ENCODE measurements around the gene DCLK1.
"Not testable (repeated sequence)": the region's sequence is repeated elsewhere in the genome, so short reads cannot be mapped to it uniquely, and the experiment has no call there.

The DCLK1 gene

DNA sequence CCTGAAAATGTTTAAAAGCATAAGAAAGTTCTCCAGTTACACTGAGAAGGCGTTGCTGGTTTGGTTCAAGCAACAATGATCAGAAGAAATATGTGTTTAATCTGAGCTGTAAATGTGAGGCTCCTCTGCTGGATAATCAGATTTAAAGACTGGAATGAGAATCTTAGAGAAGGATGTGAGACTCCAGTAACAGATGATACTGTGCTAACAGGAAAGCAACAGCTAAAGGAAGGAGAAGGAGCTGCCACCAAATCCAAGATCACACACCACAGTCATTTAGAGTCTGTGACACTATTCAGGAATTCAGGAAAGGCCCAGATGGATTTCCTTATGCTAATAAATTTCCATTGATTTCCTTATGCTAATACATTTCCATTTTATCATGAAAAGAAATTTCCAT lies 16.9 kb downstream of the DCLK1 start:
- H3K4me3 Mint-ChIP-seq = no peak overlapping the region
- no peak overlapping the region for H3K27ac Mint-ChIP-seq
- peaks cover 4% of the 10 kb centered on the region for H3K9me3 Mint-ChIP-seq

DNA sequence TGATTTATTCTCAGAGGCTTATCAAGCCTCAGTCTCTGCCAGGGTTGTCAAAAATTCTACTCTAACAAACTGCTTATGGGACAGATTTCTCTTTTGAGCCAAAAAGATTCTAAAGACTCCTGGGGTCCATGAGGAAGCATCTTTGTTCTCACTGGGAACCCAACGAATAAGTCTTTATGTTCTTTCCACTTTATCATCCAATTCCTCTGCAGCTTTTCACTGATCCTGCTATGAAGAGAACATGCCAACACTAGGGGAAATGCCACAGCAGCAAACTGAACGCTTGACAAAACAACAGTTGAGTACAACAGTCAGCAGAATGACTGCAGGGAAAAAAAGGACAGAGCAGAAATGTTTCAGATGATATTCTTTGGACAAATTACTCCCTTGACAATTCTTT lies 22.2 kb downstream of the DCLK1 start:
- no peaks in the 10 kb centered on the region for H3K4me1 Mint-ChIP-seq (ENCODE audit: low read depth)
- H3K36me3 Mint-ChIP-seq (ENCODE audit: low read depth) = no peaks in the 10 kb centered on the region
- H3K27me3 Mint-ChIP-seq = no peaks in the 10 kb centered on the region
- H3K27ac Mint-ChIP-seq = no peak overlapping the region
- H3K9me3 Mint-ChIP-seq = peaks cover 9% of the 10 kb centered on the region
- H3K4me3 Mint-ChIP-seq = no peak overlapping the region

More for the DNA sequence above, 16.9 kb downstream of the DCLK1 start:
- Mint-ChIP-seq H3K4me1 (ENCODE audit: low read depth) (no peaks in the 10 kb centered on the region), H3K36me3 (ENCODE audit: low read depth) (no peaks in the 10 kb centered on the region), H3K27me3 (no peaks in the 10 kb centered on the region)

DNA sequence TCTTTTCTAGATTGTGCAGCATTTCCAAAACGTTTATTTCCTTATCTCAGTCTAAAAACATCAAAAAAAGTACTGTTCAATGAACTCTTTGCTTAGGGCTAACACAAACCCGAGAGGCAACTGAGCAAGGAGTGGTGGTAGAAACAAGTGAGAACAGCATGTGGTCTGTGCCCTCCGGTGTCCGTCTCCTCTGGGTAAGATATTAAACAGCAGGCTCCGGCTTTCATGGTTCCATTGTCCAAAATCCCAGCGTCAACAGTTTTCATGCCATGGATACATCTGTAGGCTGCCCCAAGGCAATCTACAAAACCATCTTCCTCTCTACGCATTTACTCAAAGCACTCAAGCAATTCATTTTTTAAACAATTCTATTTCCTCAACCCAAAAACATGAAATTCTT lies 22.8 kb downstream of the DCLK1 start:
- Mint-ChIP-seq H3K27ac (no peak overlapping the region), H3K36me3 (ENCODE audit: low read depth) (no peaks in the 10 kb centered on the region), H3K9me3 (peaks cover 9% of the 10 kb centered on the region), H3K27me3 (no peaks in the 10 kb centered on the region), H3K4me1 (ENCODE audit: low read depth) (no peaks in the 10 kb centered on the region), H3K4me3 (no peak overlapping the region)

DNA sequence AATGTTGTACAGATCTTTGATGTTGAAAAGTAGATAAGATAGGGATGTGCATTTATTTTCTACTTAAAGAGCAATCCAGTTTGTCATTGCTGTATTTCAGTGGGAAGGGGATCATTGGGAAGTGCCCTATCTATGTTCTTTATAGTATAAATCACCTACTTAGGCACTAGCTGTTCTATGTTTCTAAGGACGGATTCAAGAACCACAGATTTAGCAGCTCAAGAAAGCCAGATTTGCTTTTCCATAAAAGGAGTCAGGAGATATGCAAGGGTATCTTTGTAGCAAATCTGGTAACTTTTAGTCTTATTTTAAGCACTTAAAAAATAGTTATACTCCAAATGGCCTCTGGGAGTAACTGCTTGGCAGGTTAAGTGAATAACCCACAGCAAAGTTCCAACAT lies 23.7 kb downstream of the DCLK1 start:
- Mint-ChIP-seq H3K27me3 (no peaks in the 10 kb centered on the region), H3K36me3 (ENCODE audit: low read depth) (no peaks in the 10 kb centered on the region), H3K9me3 (peaks cover 9% of the 10 kb centered on the region), H3K4me1 (ENCODE audit: low read depth) (no peaks in the 10 kb centered on the region), H3K27ac (no peak overlapping the region), H3K4me3 (no peak overlapping the region)

DNA sequence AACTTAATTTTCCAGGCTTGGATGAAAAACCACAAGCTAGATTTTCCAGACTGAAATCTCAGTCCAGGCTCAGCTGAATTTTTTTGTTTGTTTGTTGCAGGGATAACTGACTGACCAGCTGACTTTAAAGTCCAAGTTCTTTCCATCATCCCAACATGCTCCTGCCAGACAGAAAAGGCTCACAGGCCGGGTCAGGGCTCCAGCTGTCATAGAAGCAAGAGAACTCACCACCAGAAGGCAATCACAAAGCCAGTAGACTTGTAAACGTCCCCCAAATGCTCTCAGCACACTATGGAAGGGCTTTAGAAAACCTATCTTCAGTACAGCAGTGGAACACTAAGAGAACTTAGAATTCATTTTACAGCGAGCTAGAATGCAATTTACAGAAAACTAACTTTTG lies 25.5 kb downstream of the DCLK1 start:
- Mint-ChIP-seq H3K36me3 (ENCODE audit: low read depth) (no peaks in the 10 kb centered on the region), H3K4me3 (no peak overlapping the region), H3K27ac (no peak overlapping the region), H3K9me3 (peaks cover 5% of the 10 kb centered on the region), H3K4me1 (ENCODE audit: low read depth) (no peaks in the 10 kb centered on the region), H3K27me3 (no peaks in the 10 kb centered on the region)

DNA sequence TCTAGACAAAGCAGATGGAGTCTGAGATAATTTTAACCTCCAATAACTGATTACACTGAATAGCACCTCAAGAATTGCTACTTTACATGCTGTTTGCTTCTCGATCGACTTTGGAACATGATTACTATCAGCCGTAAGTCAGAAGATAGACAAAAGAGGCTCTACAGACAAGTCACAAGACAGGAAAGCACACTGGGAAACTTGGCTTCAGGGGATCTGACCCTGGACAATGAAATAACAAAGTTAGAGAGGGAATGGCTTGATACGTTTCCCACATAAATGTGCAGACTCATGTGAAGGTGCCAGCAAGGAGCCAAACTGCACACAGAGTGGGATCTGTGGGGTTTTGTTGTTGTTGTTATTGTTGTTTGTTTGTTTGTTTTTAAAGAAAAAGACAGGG lies 28.5 kb downstream of the DCLK1 start:
- peaks cover 4% of the 10 kb centered on the region for H3K9me3 Mint-ChIP-seq
- no peak overlapping the region for H3K4me3 Mint-ChIP-seq
- H3K27ac Mint-ChIP-seq = no peak overlapping the region
- no peaks in the 10 kb centered on the region for H3K36me3 Mint-ChIP-seq (ENCODE audit: low read depth)
- H3K27me3 Mint-ChIP-seq = no peaks in the 10 kb centered on the region
- no peaks in the 10 kb centered on the region for H3K4me1 Mint-ChIP-seq (ENCODE audit: low read depth)

DNA sequence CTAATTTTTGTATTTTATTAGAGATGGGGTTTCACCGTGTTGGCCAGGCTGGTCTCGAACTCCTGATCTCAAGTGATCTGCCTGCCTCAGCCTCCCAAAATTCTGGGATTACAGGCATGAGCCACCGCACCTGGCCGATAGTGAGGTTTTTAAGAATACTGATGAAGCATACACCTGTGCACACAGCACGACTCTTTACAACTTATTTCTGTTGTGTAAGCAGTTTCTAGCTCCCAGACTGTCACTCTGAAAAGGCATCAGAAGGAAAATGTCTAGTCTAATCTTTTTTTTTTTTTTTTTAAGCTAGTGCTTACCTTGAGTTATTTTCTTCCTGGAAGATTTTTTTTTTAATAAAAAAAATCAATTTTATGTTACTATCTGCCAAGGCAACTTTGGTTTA lies 29.3 kb downstream of the DCLK1 start:
- H3K4me3 Mint-ChIP-seq; H3K36me3 Mint-ChIP-seq (ENCODE audit: low read depth); H3K4me1 Mint-ChIP-seq (ENCODE audit: low read depth); H3K9me3 Mint-ChIP-seq; H3K27ac Mint-ChIP-seq; H3K27me3 Mint-ChIP-seq: not testable (repeated sequence)

DNA sequence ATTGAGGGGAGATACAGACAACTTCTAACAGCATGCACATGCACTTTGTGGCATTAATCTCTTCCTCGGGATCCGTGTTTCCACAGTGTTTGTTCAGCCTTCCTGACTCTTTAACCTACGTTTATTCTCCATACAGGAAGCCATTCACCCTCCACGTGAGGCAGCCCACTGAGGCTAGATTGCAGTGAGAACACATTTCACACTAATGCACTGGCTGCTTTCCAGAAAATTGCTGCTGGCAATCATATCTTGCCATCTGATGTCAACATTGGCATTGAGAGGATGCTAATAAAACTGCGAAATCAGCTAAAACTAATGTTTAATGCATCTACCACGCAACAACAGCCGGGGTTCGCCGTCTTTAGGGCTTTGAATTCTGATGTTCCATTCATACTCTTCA lies 30.0 kb downstream of the DCLK1 start:
- Mint-ChIP-seq H3K4me3 (no peak overlapping the region), H3K27ac (no peak overlapping the region), H3K36me3 (ENCODE audit: low read depth) (no peaks in the 10 kb centered on the region), H3K4me1 (ENCODE audit: low read depth) (no peaks in the 10 kb centered on the region), H3K27me3 (no peaks in the 10 kb centered on the region), H3K9me3 (peaks cover 4% of the 10 kb centered on the region)

DNA sequence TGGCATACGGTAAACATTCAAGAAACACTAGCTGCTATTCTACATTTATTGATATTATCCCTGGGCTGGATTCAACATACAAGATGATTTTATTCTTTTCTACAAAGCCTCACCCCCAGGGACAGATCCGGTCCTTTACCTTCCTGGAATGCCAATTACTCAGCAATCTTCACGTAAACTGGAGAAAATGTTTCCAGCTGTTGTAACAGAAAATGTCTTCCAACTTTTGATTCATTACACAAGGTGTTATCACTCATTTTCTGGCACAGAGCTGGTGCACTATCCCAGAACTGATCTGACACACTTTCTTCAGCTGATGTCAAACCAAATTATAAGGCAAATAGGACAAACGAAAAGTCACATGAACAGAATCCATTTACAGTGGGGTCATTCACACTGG lies 33.1 kb downstream of the DCLK1 start:
- Mint-ChIP-seq H3K4me3 (no peak overlapping the region), H3K27me3 (no peaks in the 10 kb centered on the region), H3K27ac (no peak overlapping the region), H3K9me3 (peaks cover 4% of the 10 kb centered on the region), H3K36me3 (ENCODE audit: low read depth) (no peaks in the 10 kb centered on the region), H3K4me1 (ENCODE audit: low read depth) (no peaks in the 10 kb centered on the region)

DNA sequence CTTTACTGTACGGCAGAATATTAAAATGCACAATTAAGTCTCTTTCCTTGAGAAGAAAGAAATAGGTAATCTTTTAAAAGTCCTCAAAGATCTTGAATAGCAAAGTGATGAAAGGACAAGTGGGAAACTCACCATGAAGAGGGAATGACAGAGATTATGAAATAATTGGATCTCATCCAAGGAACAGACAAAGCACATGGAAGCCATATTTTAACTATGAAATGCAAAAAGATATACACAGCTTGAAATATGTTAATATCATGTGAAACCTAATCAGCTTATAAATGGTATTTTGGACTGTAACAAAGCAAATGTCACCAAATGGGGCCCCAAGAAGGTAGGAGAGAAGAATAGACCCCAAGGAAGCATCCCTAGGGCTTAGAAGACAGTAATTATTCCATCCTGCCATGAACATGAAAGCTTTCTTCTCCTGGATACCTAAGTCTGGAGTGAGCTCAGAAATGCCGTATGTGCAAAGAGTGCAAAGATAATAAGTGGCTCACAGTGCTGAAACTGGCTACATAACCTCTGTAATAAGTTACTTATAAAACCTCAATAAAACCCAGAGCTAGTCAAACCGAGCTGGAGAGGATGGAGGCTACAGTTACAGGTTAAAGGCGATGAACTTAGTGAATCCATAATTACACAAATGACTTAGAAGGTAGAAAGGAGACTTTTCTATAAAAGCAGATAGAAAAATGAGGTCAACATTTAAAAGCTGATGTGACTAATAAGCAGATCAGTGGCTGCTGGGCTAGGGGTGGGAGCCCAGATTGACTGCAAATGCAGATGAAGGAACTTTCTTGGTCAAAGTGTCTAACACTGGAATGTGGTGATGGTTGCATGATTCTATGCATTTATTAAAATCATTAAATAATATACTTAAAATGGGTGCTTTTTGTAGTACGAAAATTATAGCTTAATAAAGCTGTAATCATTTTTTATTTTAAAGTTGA lies 34.4 kb downstream of the DCLK1 start:
- no peak overlapping the region for H3K27ac Mint-ChIP-seq
- no peaks in the 10 kb centered on the region for H3K36me3 Mint-ChIP-seq (ENCODE audit: low read depth)
- peaks cover 3% of the 10 kb centered on the region for H3K27me3 Mint-ChIP-seq
- no peaks in the 10 kb centered on the region for H3K4me1 Mint-ChIP-seq (ENCODE audit: low read depth)
- no peak overlapping the region for H3K4me3 Mint-ChIP-seq
- peaks cover 10% of the 10 kb centered on the region for H3K9me3 Mint-ChIP-seq

DNA sequence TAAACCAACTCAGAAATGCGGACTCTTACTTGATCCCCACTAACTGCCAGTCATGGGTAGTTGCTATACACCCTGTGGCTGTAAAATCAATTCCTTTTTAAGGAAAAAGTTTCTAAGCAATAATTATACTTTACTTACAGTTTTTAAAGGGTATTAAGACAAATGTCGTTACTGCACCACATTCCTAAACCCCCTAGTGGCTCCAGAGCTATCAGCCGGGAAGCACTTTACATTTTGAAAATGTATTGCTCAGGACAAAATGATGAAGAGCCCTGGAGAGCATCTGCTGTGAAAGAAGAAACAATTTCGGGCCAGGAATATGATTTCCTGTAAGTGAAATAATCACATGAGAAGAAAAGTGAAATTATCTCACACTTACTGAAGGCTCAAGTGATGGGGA lies 36.7 kb downstream of the DCLK1 start:
- no peak overlapping the region for H3K27ac Mint-ChIP-seq
- no peaks in the 10 kb centered on the region for H3K36me3 Mint-ChIP-seq (ENCODE audit: low read depth)
- H3K4me1 Mint-ChIP-seq (ENCODE audit: low read depth) = no peaks in the 10 kb centered on the region
- no peak overlapping the region for H3K4me3 Mint-ChIP-seq
- peaks cover 3% of the 10 kb centered on the region for H3K27me3 Mint-ChIP-seq
- H3K9me3 Mint-ChIP-seq = peaks cover 11% of the 10 kb centered on the region

DNA sequence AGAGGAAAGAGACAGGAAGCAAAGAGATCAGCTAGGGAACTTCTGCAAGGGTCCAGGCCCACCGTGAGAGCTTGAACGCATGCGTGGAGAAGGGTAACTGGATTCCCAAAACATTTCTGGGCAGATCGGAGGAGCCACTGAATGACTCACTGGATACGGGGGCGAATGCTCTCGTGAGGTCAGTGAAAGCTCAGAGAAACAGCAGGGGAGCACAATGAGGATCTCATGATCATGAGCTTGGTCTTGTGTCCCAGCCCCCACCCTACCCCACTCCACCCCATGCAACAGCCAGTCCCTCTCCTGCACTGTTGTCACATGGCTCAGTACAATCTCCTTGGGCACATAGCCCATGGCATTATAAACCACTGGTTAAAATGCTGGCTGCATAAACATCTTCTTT lies 40.6 kb downstream of the DCLK1 start:
- Mint-ChIP-seq H3K9me3 (peaks cover 14% of the 10 kb centered on the region), H3K36me3 (ENCODE audit: low read depth) (no peaks in the 10 kb centered on the region), H3K27me3 (peaks cover 3% of the 10 kb centered on the region), H3K4me3 (no peak overlapping the region), H3K4me1 (ENCODE audit: low read depth) (no peaks in the 10 kb centered on the region), H3K27ac (no peak overlapping the region)

DNA sequence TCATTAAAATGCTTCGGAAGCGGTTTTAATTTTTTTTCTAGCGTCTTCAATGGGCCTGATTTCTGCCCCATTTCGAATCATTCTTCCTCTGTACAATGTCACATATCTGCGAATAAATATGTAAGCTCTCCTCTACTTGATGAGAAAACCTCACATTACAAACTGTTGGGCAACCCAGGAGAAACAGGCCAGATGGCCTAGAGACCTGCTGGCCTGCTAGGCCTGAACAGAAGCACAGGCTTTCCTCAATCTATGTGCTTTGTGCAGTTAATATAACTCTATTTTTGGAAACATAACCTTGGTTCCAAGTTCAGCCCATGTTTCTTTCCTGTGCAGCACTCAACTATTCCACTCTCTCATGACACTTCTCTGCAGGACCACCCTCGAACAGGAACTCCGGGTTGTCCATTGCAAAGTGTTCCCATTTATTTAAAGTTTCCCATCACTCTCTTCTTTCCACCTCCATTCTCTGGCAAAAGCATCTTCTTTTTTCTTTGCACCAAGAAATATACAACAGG lies 42.0 kb downstream of the DCLK1 start:
- no peak overlapping the region for H3K27ac Mint-ChIP-seq
- no peaks in the 10 kb centered on the region for H3K36me3 Mint-ChIP-seq (ENCODE audit: low read depth)
- H3K27me3 Mint-ChIP-seq = peaks cover 3% of the 10 kb centered on the region
- no peaks in the 10 kb centered on the region for H3K4me1 Mint-ChIP-seq (ENCODE audit: low read depth)
- no peak overlapping the region for H3K4me3 Mint-ChIP-seq
- peaks cover 14% of the 10 kb centered on the region for H3K9me3 Mint-ChIP-seq

DNA sequence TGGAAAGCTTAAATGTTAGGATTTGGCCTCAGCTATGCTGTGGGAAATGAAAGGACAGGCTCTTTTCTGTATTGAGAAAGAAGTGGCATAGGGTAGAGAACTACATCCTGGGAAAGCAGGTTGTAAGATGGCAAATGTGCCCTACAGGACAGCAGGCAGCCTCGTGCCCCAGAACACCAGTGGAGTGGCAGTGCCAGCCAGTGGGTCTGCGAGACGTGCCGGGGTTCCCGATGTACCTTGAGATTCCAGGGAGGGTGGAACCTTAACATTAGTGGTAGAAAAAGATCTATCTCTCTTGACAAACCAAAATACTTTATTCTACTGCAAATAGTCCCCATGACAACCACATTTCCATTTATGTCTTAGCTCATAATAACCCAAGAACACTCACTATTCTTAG lies 42.7 kb downstream of the DCLK1 start:
- Mint-ChIP-seq H3K36me3 (ENCODE audit: low read depth) (no peaks in the 10 kb centered on the region), H3K9me3 (peaks cover 14% of the 10 kb centered on the region), H3K27ac (no peak overlapping the region), H3K27me3 (peaks cover 3% of the 10 kb centered on the region), H3K4me3 (no peak overlapping the region), H3K4me1 (ENCODE audit: low read depth) (no peaks in the 10 kb centered on the region)

DNA sequence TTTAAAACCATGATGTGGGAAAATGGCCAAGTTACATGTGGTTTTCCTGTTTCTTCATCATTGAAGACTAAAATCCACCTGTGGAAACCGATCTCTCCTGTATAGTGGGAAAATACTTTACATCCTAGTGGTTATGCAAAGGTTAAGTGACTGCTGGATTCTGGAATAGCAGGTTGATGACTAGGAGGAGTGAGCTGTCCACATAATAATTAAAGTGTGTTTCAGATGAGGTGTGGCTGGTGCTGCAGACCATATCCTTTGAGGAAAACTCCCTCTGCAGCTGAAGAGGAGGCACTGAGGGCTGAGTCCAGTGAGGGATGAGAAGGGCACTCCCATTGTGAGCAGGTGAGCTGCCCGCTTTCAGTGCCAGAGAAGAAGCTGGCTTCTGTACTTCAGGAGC lies 43.2 kb downstream of the DCLK1 start:
- H3K9me3 Mint-ChIP-seq = peaks cover 13% of the 10 kb centered on the region

DNA sequence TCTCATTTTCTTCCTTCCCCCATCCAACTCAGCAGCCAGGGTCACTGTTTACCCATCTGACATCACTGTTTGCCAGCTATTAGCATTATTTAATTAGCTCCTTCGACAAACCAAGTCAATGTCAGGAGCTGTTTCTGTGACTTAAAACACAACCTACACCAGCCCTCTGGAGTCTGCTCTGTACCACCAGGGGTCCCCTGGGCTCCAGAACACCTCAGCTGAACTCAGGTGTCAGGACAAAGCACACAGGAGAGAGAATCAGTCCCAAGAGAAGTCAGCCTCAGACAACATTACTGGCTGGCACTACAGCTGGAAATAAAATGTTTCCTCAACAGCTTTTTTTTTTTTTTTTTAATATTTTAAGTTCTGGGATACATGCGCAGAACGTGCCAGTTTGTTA lies 45.1 kb downstream of the DCLK1 start:
- Mint-ChIP-seq H3K36me3 (ENCODE audit: low read depth) (no peaks in the 10 kb centered on the region), H3K9me3 (peaks cover 8% of the 10 kb centered on the region), H3K4me1 (ENCODE audit: low read depth) (no peaks in the 10 kb centered on the region), H3K27me3 (no peaks in the 10 kb centered on the region), H3K4me3 (no peak overlapping the region), H3K27ac (no peak overlapping the region)

More for the DNA sequence above, 43.2 kb downstream of the DCLK1 start:
- Mint-ChIP-seq H3K4me3 (no peak overlapping the region), H3K27me3 (peaks cover 3% of the 10 kb centered on the region), H3K36me3 (ENCODE audit: low read depth) (no peaks in the 10 kb centered on the region), H3K27ac (no peak overlapping the region), H3K4me1 (ENCODE audit: low read depth) (no peaks in the 10 kb centered on the region)

All from stimulated activated naive CD8-positive, alpha-beta T cell treated with anti-CD3 and anti-CD28 coated beads, Interleukin-15, Interleukin-2, amounts not matched to agents 100 ng/mL and 50 ng/mL, for 24 hours (primary cell).